ENCODE results near the gene BZW2.
A peak's percentile ranks its signal among the peaks of the same experiment; 100 is the strongest.

BZW2 gene

GRCh38 chr7:16644157-16644556 is 1.8 kb upstream of the BZW2 start:
- DNase-seq (ENCODE audit: low spot score) = no peak
- Histone ChIP-seq H3K27ac (ENCODE audit: poor library complexity, severe bottlenecking) (peak overlapping the region; percentile 66), H3K27me3 (ENCODE audit: insufficient read depth, poor library complexity, severe bottlenecking) (no peaks in the 10 kb centered on the region), H3K4me3 (ENCODE audit: severe bottlenecking) (peak overlapping the region; percentile 84), H3K36me3 (ENCODE audit: low read depth) (peaks cover 3% of the 10 kb centered on the region; the same call in 1 of the 2 replicates), H3K4me1 (ENCODE audit: insufficient read depth, poor library complexity, severe bottlenecking) (peaks cover 21% of the 10 kb centered on the region), H3K9me3 (ENCODE audit: severe bottlenecking) (no peaks in the 10 kb centered on the region)
- TF ChIP-seq CTCF (IDR thresholded peaks at IDR 0.05; ENCODE audit: poor library complexity, severe bottlenecking) = no peak
- no peak for ATAC-seq (ENCODE audit: low read depth)

GRCh38 chr7:16644636-16645592 is 1.1 kb upstream of the BZW2 start:
- peak overlapping the region; percentile 66 for H3K27ac ChIP-seq (ENCODE audit: poor library complexity, severe bottlenecking)
- DNase-seq (ENCODE audit: low spot score) = peak; percentile 65
- ATAC-seq (ENCODE audit: low read depth) = peak; percentile 40
- peaks cover 3% of the 10 kb centered on the region for H3K36me3 ChIP-seq (ENCODE audit: low read depth)
- TF ChIP-seq CTCF (IDR thresholded peaks at IDR 0.05; ENCODE audit: poor library complexity, severe bottlenecking) = no peak
- H3K9me3 ChIP-seq (ENCODE audit: severe bottlenecking) = no peaks in the 10 kb centered on the region
- H3K27me3 ChIP-seq (ENCODE audit: insufficient read depth, poor library complexity, severe bottlenecking) = no peaks in the 10 kb centered on the region
- H3K4me3 ChIP-seq (ENCODE audit: severe bottlenecking) = peak overlapping the region; percentile 84
- peaks cover 29% of the 10 kb centered on the region for H3K4me1 ChIP-seq (ENCODE audit: insufficient read depth, poor library complexity, severe bottlenecking)

GRCh38 chr7:16646472-16647072 is 591 bp downstream of the BZW2 start:
- Histone ChIP-seq H3K4me3 (ENCODE audit: severe bottlenecking) (peak overlapping the region; percentile 84), H3K36me3 (ENCODE audit: low read depth) (peaks cover 3% of the 10 kb centered on the region), H3K9me3 (ENCODE audit: severe bottlenecking) (no peaks in the 10 kb centered on the region), H3K4me1 (ENCODE audit: insufficient read depth, poor library complexity, severe bottlenecking) (peaks cover 42% of the 10 kb centered on the region), H3K27me3 (ENCODE audit: insufficient read depth, poor library complexity, severe bottlenecking) (no peaks in the 10 kb centered on the region), H3K27ac (ENCODE audit: poor library complexity, severe bottlenecking) (peak overlapping the region; percentile 66)
- ATAC-seq (ENCODE audit: low read depth) = peak; percentile 3
- no peak for DNase-seq (ENCODE audit: low spot score)
- no peak for TF ChIP-seq CTCF (IDR thresholded peaks at IDR 0.05; ENCODE audit: poor library complexity, severe bottlenecking)

- no peak for TF ChIP-seq CTCF (IDR thresholded peaks at IDR 0.05; ENCODE audit: poor library complexity, severe bottlenecking)
- peak overlapping the region; percentile 66 for H3K27ac ChIP-seq (ENCODE audit: poor library complexity, severe bottlenecking)
Observed at GRCh38 chr7:16647435-16647960, 1.5 kb downstream of the BZW2 start.

More at GRCh38 chr7:16647435-16647960, 1.5 kb downstream of the BZW2 start:
- DNase-seq (ENCODE audit: low spot score) (no peak), ATAC-seq (ENCODE audit: low read depth) (no peak)
- H3K9me3 ChIP-seq (ENCODE audit: severe bottlenecking) = no peaks in the 10 kb centered on the region
- peaks cover 3% of the 10 kb centered on the region; the same call in 1 of the 2 replicates for H3K36me3 ChIP-seq (ENCODE audit: low read depth)
- peaks cover 44% of the 10 kb centered on the region for H3K4me1 ChIP-seq (ENCODE audit: insufficient read depth, poor library complexity, severe bottlenecking)
- H3K27me3 ChIP-seq (ENCODE audit: insufficient read depth, poor library complexity, severe bottlenecking) = no peaks in the 10 kb centered on the region
- peak overlapping the region; percentile 84 for H3K4me3 ChIP-seq (ENCODE audit: severe bottlenecking)
